GM20000 (cell line): ENCODE measurements around the gene ITGA7.

Experiments
- DNase-seq: peaks from one replicate; pipeline ENCODE4 v3.0.0; 2012; ENCODE audit warnings: low spot score
- TF ChIP-seq, protein P1 (sequence below): IDR thresholded peaks from 2 replicates; pipeline ENCODE4 v1.5.1; 2012; ENCODE audit warnings: mild to moderate bottlenecking, control low read depth; ENCODE audit errors: extremely low read depth, missing control alignments

Gene ITGA7

GRCh38 chr12:55695349-55695748 is 12.4 kb downstream of the ITGA7 start:
- TF ChIP-seq, protein P1, sequence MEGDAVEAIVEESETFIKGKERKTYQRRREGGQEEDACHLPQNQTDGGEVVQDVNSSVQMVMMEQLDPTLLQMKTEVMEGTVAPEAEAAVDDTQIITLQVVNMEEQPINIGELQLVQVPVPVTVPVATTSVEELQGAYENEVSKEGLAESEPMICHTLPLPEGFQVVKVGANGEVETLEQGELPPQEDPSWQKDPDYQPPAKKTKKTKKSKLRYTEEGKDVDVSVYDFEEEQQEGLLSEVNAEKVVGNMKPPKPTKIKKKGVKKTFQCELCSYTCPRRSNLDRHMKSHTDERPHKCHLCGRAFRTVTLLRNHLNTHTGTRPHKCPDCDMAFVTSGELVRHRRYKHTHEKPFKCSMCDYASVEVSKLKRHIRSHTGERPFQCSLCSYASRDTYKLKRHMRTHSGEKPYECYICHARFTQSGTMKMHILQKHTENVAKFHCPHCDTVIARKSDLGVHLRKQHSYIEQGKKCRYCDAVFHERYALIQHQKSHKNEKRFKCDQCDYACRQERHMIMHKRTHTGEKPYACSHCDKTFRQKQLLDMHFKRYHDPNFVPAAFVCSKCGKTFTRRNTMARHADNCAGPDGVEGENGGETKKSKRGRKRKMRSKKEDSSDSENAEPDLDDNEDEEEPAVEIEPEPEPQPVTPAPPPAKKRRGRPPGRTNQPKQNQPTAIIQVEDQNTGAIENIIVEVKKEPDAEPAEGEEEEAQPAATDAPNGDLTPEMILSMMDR: no peak

GRCh38 chr12:55694651-55695050 is 13.1 kb downstream of the ITGA7 start:
- TF ChIP-seq, protein P1: no peak

More at GRCh38 chr12:55695349-55695748, 12.4 kb downstream of the ITGA7 start:
- DNase-seq: no peak

GRCh38 chr12:55694188-55694515 is 13.6 kb downstream of the ITGA7 start:
- DNase-seq: no peak
- TF ChIP-seq, protein P1: no peak

More at GRCh38 chr12:55694651-55695050, 13.1 kb downstream of the ITGA7 start:
- no peak for DNase-seq

DNA sequence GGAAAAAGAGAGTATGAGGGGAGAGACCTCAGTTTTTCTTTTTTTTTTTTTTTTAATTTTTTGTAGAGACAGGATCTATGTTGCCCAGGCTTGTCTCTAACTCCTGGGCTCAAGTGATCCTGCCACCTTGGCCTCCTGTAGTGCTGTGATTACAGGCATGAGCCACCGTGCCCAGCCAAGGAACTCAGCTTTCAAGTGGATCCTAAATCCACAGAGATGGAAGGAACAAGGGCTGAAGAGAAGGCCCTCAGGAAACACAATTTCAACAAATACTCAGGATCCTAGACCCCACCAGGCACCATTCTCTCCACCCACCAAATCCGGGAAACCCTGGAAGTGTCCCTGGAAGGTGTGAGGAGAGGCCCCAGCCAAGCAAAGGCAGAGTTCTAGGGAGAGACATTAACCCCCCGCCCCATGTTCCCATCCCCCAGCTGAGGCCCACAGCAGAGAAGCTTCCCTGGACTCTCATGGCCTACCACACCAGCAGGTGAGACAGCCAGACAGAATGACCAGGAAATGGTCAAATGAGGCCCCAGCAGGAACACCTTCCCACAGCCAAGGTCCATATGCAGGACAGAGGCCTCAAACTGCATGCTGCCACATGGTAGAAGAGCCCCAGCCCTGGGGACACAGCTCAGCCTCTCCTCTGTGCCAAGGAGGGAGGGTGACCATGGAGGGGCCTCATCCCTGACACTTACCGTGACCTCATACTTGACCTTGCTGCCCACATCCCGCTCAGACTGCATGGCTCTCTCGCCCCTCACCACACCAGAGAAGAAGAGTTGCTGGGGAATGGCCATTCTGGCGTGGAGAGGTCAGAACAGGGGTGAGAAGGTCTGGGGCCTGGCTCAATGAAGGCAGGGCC is 14.1 kb downstream of the ITGA7 start:
- no peak for DNase-seq
- TF ChIP-seq, protein P1: no peak

- DNase-seq: no peak
Observed at GRCh38 chr12:55692631-55693322, 14.9 kb downstream of the ITGA7 start.

DNA sequence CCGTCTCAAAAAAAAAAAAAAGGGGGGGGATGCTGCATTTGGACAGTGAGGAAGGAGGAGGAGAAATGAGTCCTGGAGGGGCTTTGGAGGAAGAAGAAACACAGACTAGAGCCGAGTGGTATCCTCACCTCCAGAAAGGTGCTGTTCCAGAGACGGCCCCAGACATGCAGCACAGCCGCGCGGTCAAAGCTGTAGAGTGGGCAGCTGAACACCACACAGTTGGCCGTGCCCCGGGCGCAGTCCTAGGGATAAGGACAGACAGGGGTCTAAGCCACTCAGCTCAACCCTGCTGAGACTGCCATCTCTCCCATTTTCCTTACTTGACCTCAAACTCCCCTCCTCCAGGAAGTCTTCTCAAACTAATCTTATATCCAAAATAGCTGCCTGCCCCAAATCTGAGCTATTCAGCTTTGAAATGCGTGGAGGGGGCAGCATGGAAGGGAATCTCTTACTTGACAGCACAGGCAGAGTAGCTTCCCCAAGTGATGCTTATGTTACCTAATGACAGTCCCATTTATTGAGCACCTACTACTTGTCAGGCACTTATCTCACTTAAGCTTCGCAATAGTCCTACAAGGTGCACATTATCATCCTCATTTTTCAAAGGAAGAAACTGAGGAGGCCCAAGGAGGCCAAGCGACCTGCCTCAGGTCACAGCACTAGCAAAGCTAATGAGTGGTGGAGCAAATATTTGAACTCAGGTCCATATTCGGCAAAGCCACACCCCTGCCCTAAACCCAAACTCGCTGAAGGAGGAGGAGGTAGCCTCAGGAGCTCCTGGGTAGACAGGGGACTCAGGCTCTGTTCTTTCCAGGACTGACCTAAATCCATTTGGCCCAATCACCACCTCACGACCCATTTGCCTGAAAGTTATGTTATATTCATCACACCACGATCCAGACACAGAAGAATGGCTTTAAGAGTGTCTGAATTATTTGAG is 18.7 kb downstream of the ITGA7 start:
- TF ChIP-seq, protein P1: no peak
- no peak for DNase-seq

More at GRCh38 chr12:55692631-55693322, 14.9 kb downstream of the ITGA7 start:
- TF ChIP-seq, protein P1: no peak

DNA sequence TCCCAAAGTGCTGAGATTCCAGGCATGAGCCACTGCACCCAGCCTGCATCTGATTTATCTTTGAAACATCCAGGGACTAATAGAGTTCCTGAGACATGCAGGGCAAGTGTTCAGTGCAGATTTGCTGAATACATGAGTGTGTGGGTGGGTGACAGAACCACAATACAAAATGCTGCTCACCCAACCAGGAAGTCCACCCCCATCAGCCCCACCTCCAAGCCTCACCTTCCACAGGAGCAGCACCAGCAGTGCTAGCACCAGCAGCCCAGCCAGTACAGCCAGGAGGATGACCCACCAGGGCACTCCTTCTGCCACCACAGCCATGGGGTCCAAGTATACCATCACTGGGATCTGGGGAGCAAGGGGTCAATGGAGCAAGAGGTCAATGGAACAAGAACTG is 20.0 kb downstream of the ITGA7 start:
- TF ChIP-seq, protein P1: no peak
- peak; percentile 60 for DNase-seq
